Activated CD8-positive, alpha-beta memory T cell treated with anti-CD3 and anti-CD28 coated beads for 24 hours (primary cell): ENCODE data around the gene SH2B2.

Experiments
- DNase-seq: peaks from one replicate; pipeline ENCODE4 v3.0.0-alpha.2; 2020

SH2B2 gene

GRCh38 chr7:102268635-102269034, 18.0 kb upstream of the SH2B2 start:
- DNase-seq: no peak

GRCh38 chr7:102270178-102270887, 16.3 kb upstream of the SH2B2 start:
- no peak for DNase-seq

- DNase-seq: no peak
Observed at GRCh38 chr7:102271158-102271798, 15.4 kb upstream of the SH2B2 start.

- DNase-seq: peak; percentile 92
Observed at GRCh38 chr7:102272075-102272916, 14.4 kb upstream of the SH2B2 start.

- no peak for DNase-seq
Observed at GRCh38 chr7:102272917-102273748, 13.5 kb upstream of the SH2B2 start.

GRCh38 chr7:102273749-102274712, 12.6 kb upstream of the SH2B2 start:
- no peak for DNase-seq

GRCh38 chr7:102275123-102275703, 11.5 kb upstream of the SH2B2 start:
- DNase-seq: no peak

GRCh38 chr7:102277901-102278300, 8.8 kb upstream of the SH2B2 start:
- DNase-seq: no peak

- peak; percentile 80 for DNase-seq
Observed at GRCh38 chr7:102279537-102280400, 6.9 kb upstream of the SH2B2 start.

GRCh38 chr7:102280521-102280920, 6.1 kb upstream of the SH2B2 start:
- DNase-seq: no peak

GRCh38 chr7:102281785-102282184, 4.9 kb upstream of the SH2B2 start:
- no peak for DNase-seq

GRCh38 chr7:102282465-102283362, 4.0 kb upstream of the SH2B2 start:
- no peak for DNase-seq

- DNase-seq: no peak
Observed at GRCh38 chr7:102283477-102284189, 3.0 kb upstream of the SH2B2 start.

GRCh38 chr7:102284399-102284798, 2.3 kb upstream of the SH2B2 start:
- DNase-seq: peak; percentile 64

- no peak for DNase-seq
Observed at GRCh38 chr7:102284891-102285539, 1.7 kb upstream of the SH2B2 start.

- DNase-seq: peak; percentile 61
Observed at GRCh38 chr7:102285540-102286236, 980 bp upstream of the SH2B2 start.
